AG04449 (cell line): ENCODE results near the gene ITM2B.

Experiments used
- CTCF ChIA-PET: fragments of 350-600 bp; formaldehyde crosslinking; extraction: SDS; loops from one replicate; lab custom pipeline; 2021; ENCODE audit warnings: antibody characterized with exemption; lab: Yijun Ruan, JAX
- POLR2A ChIA-PET: fragments of 400-600, 350-600 bp; formaldehyde crosslinking; extraction: SDS; loops from one replicate; lab custom pipeline; 2020; ENCODE audit warnings: antibody characterized with exemption, inconsistent platforms; lab: Yijun Ruan, JAX
- DNase-seq: peaks from one replicate; pipeline ENCODE4 v3.0.0-alpha.2; 2010; ENCODE audit warnings: low read depth, low spot score
- H3K4me3 ChIP-seq: 2 replicates; pipeline ENCODE4 v1.5.1; 2011; ENCODE audit warnings: low read depth, mild to moderate bottlenecking, control low read depth, low read length
- CTCF ChIP-seq: IDR thresholded peaks from one replicate; pipeline ENCODE4 v1.5.1; 2011; ENCODE audit warnings: mild to moderate bottlenecking, moderate library complexity, low read length, control low read depth, inconsistent platforms; ENCODE audit not compliant: insufficient read depth; ENCODE audit errors: missing control alignments

Gene ITM2B

GRCh38 chr13:48222358-48223301, 10.4 kb upstream of the ITM2B start:
- no peak for DNase-seq
- POLR2A ChIA-PET = no interaction called here
- CTCF ChIA-PET = no interaction called here
- no peak for TF ChIP-seq CTCF
- H3K4me3 ChIP-seq = no peak overlapping the region

- TF ChIP-seq CTCF = no peak
- CTCF ChIA-PET = no interaction called here
- no peak for DNase-seq
- POLR2A ChIA-PET = no interaction called here
- no peak overlapping the region for H3K4me3 ChIP-seq
Measured at GRCh38 chr13:48224701-48225100, 8.3 kb upstream of the ITM2B start.

- POLR2A ChIA-PET = no interaction called here
- CTCF ChIA-PET = no interaction called here
- H3K4me3 ChIP-seq = no peak overlapping the region
- DNase-seq = no peak
- TF ChIP-seq CTCF = no peak
Measured at GRCh38 chr13:48230541-48230940, 2.5 kb upstream of the ITM2B start.

- DNase-seq = no peak
- ChIA-PET CTCF (interaction anchor here (0.6 kb wide), 1 partner anchor 22 kb away, joined by 3 read pairs; no protein-coding TSS in a partner anchor), POLR2A (no interaction called here)
- no peak for TF ChIP-seq CTCF
- H3K4me3 ChIP-seq = no peak overlapping the region
Measured at GRCh38 chr13:48231080-48231479, 1.9 kb upstream of the ITM2B start.

- no peak for TF ChIP-seq CTCF
- no peak overlapping the region for H3K4me3 ChIP-seq
- CTCF ChIA-PET = interaction anchor here (0.6 kb wide), 1 partner anchor 22 kb away, joined by 3 read pairs; no protein-coding TSS in a partner anchor
- POLR2A ChIA-PET = no interaction called here
- no peak for DNase-seq
Measured at GRCh38 chr13:48231933-48232332, 1.1 kb upstream of the ITM2B start.

GRCh38 chr13:48232420-48233045, 473 bp upstream of the ITM2B start:
- CTCF ChIA-PET = interaction anchor here (0.9 to 1.0 kb wide), 2 partner anchors 101 to 348 kb away, joined by 3 read pairs; no protein-coding TSS in a partner anchor
- peak overlapping the region; percentile 91 for H3K4me3 ChIP-seq
- no peak for DNase-seq
- POLR2A ChIA-PET = interaction anchor here (0.6 kb wide), 1 partner anchor 14 kb away, joined by 3 read pairs; no protein-coding TSS in a partner anchor
- no peak for TF ChIP-seq CTCF
